ENCODE data around the gene GPC6. TPM values are rescaled to one million over a fixed set of nuclear protein-coding genes. Genes with fewer than 3 reads are reported as not detected.
"Not testable (repeated sequence)": the region's sequence is repeated elsewhere in the genome, so short reads cannot be mapped to it uniquely, and the experiment has no call there.

GPC6 gene
- total RNA-seq: not detected in 2 replicates

- Mint-ChIP-seq H3K4me1 (no peaks in the 10 kb centered on the region), H3K9me3 (peaks cover 5% of the 10 kb centered on the region), H3K4me3 (no peak within 1 kb of the TSS), H3K27ac (no peak within 1 kb of the TSS), H3K36me3 (ENCODE audit: low read depth) (no peaks in the 10 kb centered on the region), H3K27me3 (peaks cover 42% of the 10 kb centered on the region)
- intact Hi-C loops (cut with micrococcal nuclease): loop anchor here (10.0 kb wide), 1 partner anchor 1478 kb away; no protein-coding TSS in a partner anchor
- DNase-seq: no peak
These were observed at the start of gene GPC6 for GRCh38 chr13:93226623-93227279. TSS of gene GPC6 (plus strand) at chr13:93226807.

- intact Hi-C loops (cut with micrococcal nuclease): no loop called here
- Mint-ChIP-seq H3K4me3 (no peak overlapping the region), H3K36me3 (ENCODE audit: low read depth) (no peaks in the 10 kb centered on the region), H3K27ac (no peak overlapping the region), H3K9me3 (no peaks in the 10 kb centered on the region), H3K4me1 (no peaks in the 10 kb centered on the region), H3K27me3 (no peaks in the 10 kb centered on the region)
- DNase-seq: no peak
These were observed 46.1 kb upstream of the GPC6 start for GRCh38 chr13:93180356-93180969.

GRCh38 chr13:93182406-93182805 lies 44.2 kb upstream of the GPC6 start:
- no peaks in the 10 kb centered on the region for H3K36me3 Mint-ChIP-seq (ENCODE audit: low read depth)

GRCh38 chr13:93183302-93183701 lies 43.3 kb upstream of the GPC6 start:
- intact Hi-C loops (cut with micrococcal nuclease): no loop called here
- Mint-ChIP-seq H3K27me3 (no peaks in the 10 kb centered on the region), H3K27ac (no peak overlapping the region), H3K9me3 (no peaks in the 10 kb centered on the region), H3K4me1 (no peaks in the 10 kb centered on the region), H3K36me3 (ENCODE audit: low read depth) (no peaks in the 10 kb centered on the region), H3K4me3 (no peak overlapping the region)
- DNase-seq: no peak

More at GRCh38 chr13:93182406-93182805, 44.2 kb upstream of the GPC6 start:
- Mint-ChIP-seq H3K4me3 (no peak overlapping the region), H3K9me3 (no peaks in the 10 kb centered on the region), H3K27ac (no peak overlapping the region), H3K27me3 (no peaks in the 10 kb centered on the region), H3K4me1 (no peaks in the 10 kb centered on the region)
- no peak for DNase-seq
- intact Hi-C loops (cut with micrococcal nuclease): no loop called here

- no peaks in the 10 kb centered on the region for H3K9me3 Mint-ChIP-seq
- no peaks in the 10 kb centered on the region for H3K36me3 Mint-ChIP-seq (ENCODE audit: low read depth)
- H3K4me1 Mint-ChIP-seq: no peaks in the 10 kb centered on the region
- no peaks in the 10 kb centered on the region for H3K27me3 Mint-ChIP-seq
- no peak overlapping the region for H3K27ac Mint-ChIP-seq
- no peak for DNase-seq
- H3K4me3 Mint-ChIP-seq: no peak overlapping the region
- intact Hi-C loops (cut with micrococcal nuclease): no loop called here
These were observed 36.6 kb upstream of the GPC6 start for GRCh38 chr13:93190006-93190405.

GRCh38 chr13:93193682-93194081 lies 32.9 kb upstream of the GPC6 start:
- DNase-seq: no peak
- no peaks in the 10 kb centered on the region for H3K27me3 Mint-ChIP-seq
- H3K36me3 Mint-ChIP-seq (ENCODE audit: low read depth): no peaks in the 10 kb centered on the region
- H3K27ac Mint-ChIP-seq: no peak overlapping the region
- no peaks in the 10 kb centered on the region for H3K4me1 Mint-ChIP-seq
- H3K9me3 Mint-ChIP-seq: no peaks in the 10 kb centered on the region
- no peak overlapping the region for H3K4me3 Mint-ChIP-seq
- intact Hi-C loops (cut with micrococcal nuclease): no loop called here

GRCh38 chr13:93199856-93200255 lies 26.8 kb upstream of the GPC6 start:
- H3K4me3 Mint-ChIP-seq: no peak overlapping the region

GRCh38 chr13:93200626-93201025 lies 26.0 kb upstream of the GPC6 start:
- Mint-ChIP-seq H3K27me3 (no peaks in the 10 kb centered on the region), H3K9me3 (no peaks in the 10 kb centered on the region), H3K4me3 (no peak overlapping the region), H3K36me3 (ENCODE audit: low read depth) (no peaks in the 10 kb centered on the region), H3K4me1 (no peaks in the 10 kb centered on the region), H3K27ac (no peak overlapping the region)
- DNase-seq: no peak
- intact Hi-C loops (cut with micrococcal nuclease): no loop called here

More at GRCh38 chr13:93199856-93200255, 26.8 kb upstream of the GPC6 start:
- H3K27me3 Mint-ChIP-seq: no peaks in the 10 kb centered on the region
- H3K36me3 Mint-ChIP-seq (ENCODE audit: low read depth): no peaks in the 10 kb centered on the region
- intact Hi-C loops (cut with micrococcal nuclease): no loop called here
- H3K4me1 Mint-ChIP-seq: no peaks in the 10 kb centered on the region
- DNase-seq: no peak
- H3K9me3 Mint-ChIP-seq: no peaks in the 10 kb centered on the region
- no peak overlapping the region for H3K27ac Mint-ChIP-seq

GRCh38 chr13:93201992-93202558 lies 24.5 kb upstream of the GPC6 start:
- no peaks in the 10 kb centered on the region for H3K9me3 Mint-ChIP-seq
- H3K4me1 Mint-ChIP-seq: no peaks in the 10 kb centered on the region
- no peaks in the 10 kb centered on the region for H3K27me3 Mint-ChIP-seq
- intact Hi-C loops (cut with micrococcal nuclease): no loop called here
- no peak overlapping the region for H3K27ac Mint-ChIP-seq
- DNase-seq: no peak
- no peak overlapping the region for H3K4me3 Mint-ChIP-seq
- no peaks in the 10 kb centered on the region for H3K36me3 Mint-ChIP-seq (ENCODE audit: low read depth)

GRCh38 chr13:93206778-93207392 lies 19.7 kb upstream of the GPC6 start:
- H3K4me1 Mint-ChIP-seq; H3K27ac Mint-ChIP-seq; H3K9me3 Mint-ChIP-seq; H3K27me3 Mint-ChIP-seq; H3K36me3 Mint-ChIP-seq (ENCODE audit: low read depth); intact Hi-C loops (cut with micrococcal nuclease); H3K4me3 Mint-ChIP-seq; DNase-seq: not testable (repeated sequence)

GRCh38 chr13:93216122-93216521 lies 10.5 kb upstream of the GPC6 start:
- no peak for DNase-seq
- Mint-ChIP-seq H3K9me3 (no peaks in the 10 kb centered on the region), H3K36me3 (ENCODE audit: low read depth) (no peaks in the 10 kb centered on the region), H3K4me3 (no peak overlapping the region), H3K27me3 (no peaks in the 10 kb centered on the region), H3K4me1 (no peaks in the 10 kb centered on the region), H3K27ac (no peak overlapping the region)
- intact Hi-C loops (cut with micrococcal nuclease): no loop called here

- Mint-ChIP-seq H3K4me1 (no peaks in the 10 kb centered on the region), H3K27me3 (no peaks in the 10 kb centered on the region), H3K27ac (no peak overlapping the region), H3K4me3 (no peak overlapping the region), H3K36me3 (ENCODE audit: low read depth) (no peaks in the 10 kb centered on the region), H3K9me3 (no peaks in the 10 kb centered on the region)
- intact Hi-C loops (cut with micrococcal nuclease): no loop called here
- no peak for DNase-seq
These were observed 8.8 kb upstream of the GPC6 start for GRCh38 chr13:93217721-93218261.

- Mint-ChIP-seq H3K4me1 (no peaks in the 10 kb centered on the region), H3K9me3 (no peaks in the 10 kb centered on the region), H3K4me3 (no peak overlapping the region), H3K27ac (no peak overlapping the region), H3K36me3 (ENCODE audit: low read depth) (no peaks in the 10 kb centered on the region), H3K27me3 (no peaks in the 10 kb centered on the region)
- no peak for DNase-seq
- intact Hi-C loops (cut with micrococcal nuclease): no loop called here
These were observed 8.0 kb upstream of the GPC6 start for GRCh38 chr13:93218583-93218982.

GRCh38 chr13:93220073-93220472 lies 6.5 kb upstream of the GPC6 start:
- Mint-ChIP-seq H3K9me3 (peaks cover 5% of the 10 kb centered on the region), H3K4me1 (no peaks in the 10 kb centered on the region), H3K36me3 (ENCODE audit: low read depth) (no peaks in the 10 kb centered on the region), H3K27ac (no peak overlapping the region), H3K4me3 (no peak overlapping the region), H3K27me3 (no peaks in the 10 kb centered on the region)
- no peak for DNase-seq
- intact Hi-C loops (cut with micrococcal nuclease): loop anchor here (10.0 kb wide), 1 partner anchor 1485 kb away; no protein-coding TSS in a partner anchor

Data from activated CD4-positive, alpha-beta T cell treated with anti-CD3 and anti-CD28 coated beads, Interleukin-2, amount 10 ng/mL, durations not matched to agents 24 days and 14 days (primary cell).